Mesendoderm (in vitro differentiated cells): ENCODE results near the gene RHOA. TPM values are rescaled to one million over a fixed set of nuclear protein-coding genes. Genes with fewer than 3 reads are reported as not detected.
A peak's percentile ranks its signal among the peaks of the same experiment; 100 is the strongest.

ENCODE experiments used
- DNase-seq: peaks from one replicate; pipeline ENCODE4 v3.0.0; 2013
- H2AK5ac ChIP-seq: 2 replicates; pipeline ENCODE4 v1.6.1; 2013; ENCODE audit warnings: low read length, inconsistent platforms
- H2BK120ac ChIP-seq: 2 replicates; pipeline ENCODE4 v1.6.1; 2013; ENCODE audit warnings: low read depth, mild to moderate bottlenecking, low read length, moderate library complexity, mixed read lengths
- H2BK15ac ChIP-seq: replicated peaks from 2 replicates; pipeline ENCODE4 v1.6.1; 2013; ENCODE audit warnings: low read depth, mild to moderate bottlenecking, moderate library complexity
- H2BK5ac ChIP-seq: 2 replicates; pipeline ENCODE4 v1.6.1; 2013; ENCODE audit warnings: low read length, inconsistent platforms
- H3K18ac ChIP-seq: 2 replicates; pipeline ENCODE4 v1.6.1; 2013; ENCODE audit warnings: mild to moderate bottlenecking, low read length, mixed read lengths
- H3K23ac ChIP-seq: one replicate; pipeline ENCODE4 v1.6.1; 2013; ENCODE audit warnings: low read length
- H3K27ac ChIP-seq: 2 replicates; pipeline ENCODE4 v1.5.1; 2013; ENCODE audit warnings: low read depth, mild to moderate bottlenecking, inconsistent platforms, low read length, moderate library complexity
- H3K27me3 ChIP-seq: 2 replicates; pipeline ENCODE4 v1.6.1; 2013; ENCODE audit warnings: low read length, control low read depth, mild to moderate bottlenecking, inconsistent platforms; ENCODE audit not compliant: insufficient read depth, poor library complexity
- H3K36me3 ChIP-seq: 2 replicates; pipeline ENCODE4 v1.6.1; 2013; ENCODE audit warnings: low read length, inconsistent platforms; ENCODE audit not compliant: control insufficient read depth, insufficient read depth
- H3K4ac ChIP-seq: one replicate; pipeline ENCODE4 v1.6.1; 2013; ENCODE audit warnings: low read depth, mild to moderate bottlenecking, low read length, moderate library complexity
- H3K4me1 ChIP-seq: 2 replicates; pipeline ENCODE4 v1.6.1; 2013; ENCODE audit warnings: low read depth, low read length, inconsistent platforms; ENCODE audit not compliant: control insufficient read depth
- H3K4me2 ChIP-seq: 2 replicates; pipeline ENCODE4 v1.6.1; 2013; ENCODE audit warnings: low read length
- H3K4me3 ChIP-seq: 2 replicates; pipeline ENCODE4 v1.5.1; 2013; ENCODE audit warnings: mild to moderate bottlenecking, low read length
- H3K56ac ChIP-seq: one replicate; pipeline ENCODE4 v1.6.1; 2013; ENCODE audit warnings: low read length
- H3K79me1 ChIP-seq: 2 replicates; pipeline ENCODE4 v1.6.1; 2013; ENCODE audit warnings: low read length, inconsistent platforms
- H3K79me2 ChIP-seq: 2 replicates; pipeline ENCODE4 v1.6.1; 2013; ENCODE audit warnings: mild to moderate bottlenecking, low read length; ENCODE audit not compliant: control insufficient read depth, insufficient read depth
- H3K9ac ChIP-seq: 2 replicates; pipeline ENCODE4 v1.6.1; 2013; ENCODE audit warnings: low read length, inconsistent platforms
- H4K5ac ChIP-seq: one replicate; pipeline ENCODE4 v1.6.1; 2013; ENCODE audit warnings: low read length
- H4K8ac ChIP-seq: one replicate; pipeline ENCODE4 v1.6.1; 2013; ENCODE audit warnings: low read depth, mild to moderate bottlenecking, control low read depth, low read length, moderate library complexity
- WGBS: extraction: QIAGEN DNeasy Blood & Tissue Kit; methylation state at CpG from one replicate; pipeline ENCODE4 v1.1.7; 2013; ENCODE audit warnings: low lambda C conversion rate, missing lambda C conversion rate; ENCODE audit not compliant: insufficient coverage; ENCODE audit errors: extremely low coverage; 5-methylcytosine and 5-hydroxymethylcytosine counted together
- polyA plus RNA-seq, 2 experiments: library from polyadenylated mRNA; stranded (reverse); fragments of 200-250 nt; gene quantifications; one replicate each; pipeline ENCODE4 v1.2.3, GENCODE V29; 2013

The RHOA gene
- 409 TPM for polyA plus RNA-seq (2013, experiment 1 of 2)
- 408 TPM for polyA plus RNA-seq (2013, experiment 2 of 2)

DNA sequence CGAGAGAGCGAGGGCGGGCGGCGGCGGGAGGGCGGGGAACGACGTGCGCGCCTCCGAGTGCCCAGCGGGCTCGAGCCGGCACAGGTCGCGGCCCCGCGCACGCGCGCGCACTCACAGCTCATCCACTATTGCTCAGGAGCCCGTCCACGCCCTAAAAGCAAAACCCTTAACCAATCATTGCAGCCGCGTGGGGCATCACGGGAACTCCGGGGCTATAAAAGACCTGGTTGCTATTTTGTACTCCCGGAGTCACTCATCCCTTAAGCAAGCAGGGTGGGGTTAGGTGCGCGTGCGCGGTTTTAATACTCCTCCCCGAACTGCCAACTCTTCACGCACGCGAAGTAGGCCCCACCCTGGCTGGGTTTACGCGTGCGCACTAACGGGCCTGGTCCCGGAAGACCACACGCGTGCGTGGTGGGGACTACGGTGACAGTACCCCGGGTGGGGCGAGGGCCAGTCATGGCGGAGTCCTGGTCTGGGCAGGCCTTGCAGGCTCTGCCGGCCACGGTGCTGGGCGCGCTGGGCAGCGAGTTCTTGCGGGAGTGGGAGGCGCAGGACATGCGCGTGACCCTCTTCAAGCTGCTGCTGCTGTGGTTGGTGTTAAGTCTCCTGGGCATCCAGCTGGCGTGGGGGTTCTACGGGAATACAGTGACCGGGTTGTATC, at the start of gene RHOA, which contains the start of gene TCTA:
Gene RHOA, minus strand, starts transcription at position 9 of the 664 bp plus-strand sequence. CDS start 36,387 bp downstream, outside the sequence.
Gene TCTA, plus strand, starts transcription at position 456 of the 664 bp plus-strand sequence. Its CDS starts 4 bp downstream, at position 460.
- H3K9ac ChIP-seq: peak within 1 kb of the TSS; percentile 96
- peak within 1 kb of the TSS; percentile 98 for H3K56ac ChIP-seq
- H3K4me2 ChIP-seq: peak within 1 kb of the TSS; percentile 85
- peak within 1 kb of the TSS; percentile 62 for H4K5ac ChIP-seq
- H2BK120ac ChIP-seq: peak within 1 kb of the TSS; percentile 34
- H3K36me3 ChIP-seq: peaks cover 2% of the 10 kb centered on the region
- no peak within 1 kb of the TSS for H2BK15ac ChIP-seq
- no peaks in the 10 kb centered on the region for H3K27me3 ChIP-seq
- peak within 1 kb of the TSS; percentile 57 for H4K8ac ChIP-seq
- peaks cover 49% of the 10 kb centered on the region for H3K79me2 ChIP-seq
- H3K4me3 ChIP-seq: peak within 1 kb of the TSS; percentile 96
- no CpG with 5 or more reads among the region's 62 CpGs for WGBS
- DNase-seq: peak; percentile 100
- H3K18ac ChIP-seq: peak within 1 kb of the TSS; percentile 99
- peak within 1 kb of the TSS; percentile 94 for H3K23ac ChIP-seq
- H3K27ac ChIP-seq: peak within 1 kb of the TSS; percentile 97
- H2AK5ac ChIP-seq: peak within 1 kb of the TSS; percentile 99
- H3K4ac ChIP-seq: peak within 1 kb of the TSS; percentile 98
- peaks cover 8% of the 10 kb centered on the region for H3K79me1 ChIP-seq
- peaks cover 9% of the 10 kb centered on the region for H3K4me1 ChIP-seq
- H2BK5ac ChIP-seq: peak within 1 kb of the TSS; percentile 75

- no peak for DNase-seq
- H3K36me3 ChIP-seq: no peaks in the 10 kb centered on the region
- no peaks in the 10 kb centered on the region for H3K79me2 ChIP-seq
- no CpG with 5 or more reads among the region's 4 CpGs for WGBS
- no peak overlapping the region for H4K5ac ChIP-seq
- H3K56ac ChIP-seq: peak overlapping the region; percentile 90
- H3K4me3 ChIP-seq: no peak overlapping the region
- peak overlapping the region; percentile 79 for H2AK5ac ChIP-seq
- H3K4me1 ChIP-seq: peaks cover 27% of the 10 kb centered on the region
- H2BK120ac ChIP-seq: peak overlapping the region; percentile 78
- no peak overlapping the region for H2BK15ac ChIP-seq
- H3K27ac ChIP-seq: peak overlapping the region; percentile 81
- H3K18ac ChIP-seq: peak overlapping the region; percentile 51
- no peak overlapping the region for H4K8ac ChIP-seq
- H3K4ac ChIP-seq: peak overlapping the region; percentile 91
- no peak overlapping the region for H3K23ac ChIP-seq
- no peak overlapping the region for H3K4me2 ChIP-seq
- peak overlapping the region; percentile 30 for H3K9ac ChIP-seq
- H3K27me3 ChIP-seq: no peaks in the 10 kb centered on the region
- H2BK5ac ChIP-seq: peak overlapping the region; percentile 95
- no peaks in the 10 kb centered on the region for H3K79me1 ChIP-seq
These were observed 49.2 kb upstream of the RHOA start for GRCh38 chr3:49460956-49461355.

DNA sequence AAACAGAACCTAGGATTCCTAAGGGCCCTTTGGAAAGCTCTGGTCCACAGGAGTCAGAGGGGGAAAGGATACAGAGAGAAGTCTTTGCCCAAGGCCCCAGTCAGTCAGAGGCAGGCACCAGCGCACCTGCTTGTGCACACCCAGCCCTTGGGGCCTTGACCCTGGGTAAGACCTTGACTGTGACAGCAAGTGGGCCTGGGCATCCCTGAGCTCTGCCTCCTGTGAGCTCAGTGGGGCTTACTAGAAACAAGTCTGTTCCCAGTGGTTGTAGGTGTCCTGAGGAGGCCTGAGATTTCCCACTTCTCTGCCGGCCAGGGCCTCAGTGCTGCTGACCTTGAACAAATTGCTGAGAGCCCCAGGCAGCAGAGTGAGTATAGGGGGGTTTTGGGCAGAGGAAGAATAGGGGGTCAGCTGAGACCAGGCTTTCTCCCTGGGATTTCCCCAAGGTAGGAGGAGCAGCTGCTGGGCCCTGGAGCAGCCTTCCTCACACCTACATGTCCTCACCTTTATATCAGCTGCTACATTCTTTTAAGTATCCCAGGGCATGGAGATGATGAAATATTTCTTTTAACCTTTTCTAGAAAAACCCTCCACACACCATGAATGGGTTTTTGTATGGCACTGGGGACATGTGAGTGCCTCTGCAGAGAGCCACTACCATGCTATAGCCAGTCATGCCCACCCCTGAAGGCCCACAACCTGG, 48.6 kb upstream of the RHOA start:
- Histone ChIP-seq H3K4me1 (peaks cover 27% of the 10 kb centered on the region), H4K5ac (no peak overlapping the region)
- peak; percentile 59 for DNase-seq

DNA sequence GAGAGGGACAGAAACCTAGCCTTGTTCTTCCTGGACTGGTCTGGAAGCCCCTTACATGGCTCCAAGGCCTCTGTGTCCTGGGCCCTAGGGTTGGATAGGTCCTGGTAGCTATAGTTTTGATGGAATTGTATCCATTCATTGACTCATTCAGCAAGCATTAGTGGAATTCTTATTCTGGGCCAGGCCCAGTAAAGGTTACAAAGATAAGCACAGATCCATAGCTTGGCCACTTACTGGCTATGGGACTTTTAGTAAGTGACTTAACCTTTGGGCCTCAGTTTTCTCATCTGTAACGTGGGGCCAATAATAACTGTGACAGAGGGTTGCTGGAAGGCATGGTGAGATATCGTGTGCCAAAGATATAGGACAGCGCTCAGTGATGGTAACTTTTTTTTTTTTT, 44.7 kb upstream of the RHOA start:
- H3K4ac ChIP-seq: no peak overlapping the region
- no peaks in the 10 kb centered on the region for H3K27me3 ChIP-seq
- no peaks in the 10 kb centered on the region for H3K79me2 ChIP-seq
- H3K27ac ChIP-seq: no peak overlapping the region
- no peak overlapping the region for H2AK5ac ChIP-seq
- no CpG with 5 or more reads among the region's 3 CpGs for WGBS
- DNase-seq: peak; percentile 61
- peaks cover 22% of the 10 kb centered on the region for H3K4me1 ChIP-seq
- no peaks in the 10 kb centered on the region for H3K36me3 ChIP-seq
- no peak overlapping the region for H2BK120ac ChIP-seq
- H3K9ac ChIP-seq: no peak overlapping the region
- H4K5ac ChIP-seq: no peak overlapping the region
- H3K23ac ChIP-seq: no peak overlapping the region
- H2BK5ac ChIP-seq: no peak overlapping the region
- no peaks in the 10 kb centered on the region for H3K79me1 ChIP-seq
- no peak overlapping the region for H4K8ac ChIP-seq
- no peak overlapping the region for H3K56ac ChIP-seq
- H3K4me3 ChIP-seq: no peak overlapping the region
- H3K18ac ChIP-seq: no peak overlapping the region
- no peak overlapping the region for H3K4me2 ChIP-seq
- no peak overlapping the region for H2BK15ac ChIP-seq

More for the DNA sequence above, 48.6 kb upstream of the RHOA start:
- Histone ChIP-seq H4K8ac (no peak overlapping the region), H3K27ac (peak overlapping the region; percentile 81), H3K79me1 (no peaks in the 10 kb centered on the region), H2AK5ac (peak overlapping the region; percentile 88), H3K56ac (peak overlapping the region; percentile 90), H3K4ac (peak overlapping the region; percentile 91), H3K18ac (peak overlapping the region; percentile 51), H3K4me3 (no peak overlapping the region), H2BK120ac (peak overlapping the region; percentile 78), H3K79me2 (no peaks in the 10 kb centered on the region), H2BK5ac (peak overlapping the region; percentile 95), H3K9ac (peak overlapping the region; percentile 18), H3K4me2 (no peak overlapping the region), H3K23ac (peak overlapping the region; percentile 75), H3K27me3 (no peaks in the 10 kb centered on the region), H3K36me3 (no peaks in the 10 kb centered on the region), H2BK15ac (no peak overlapping the region)
- WGBS: no CpG with 5 or more reads among the region's 2 CpGs

GRCh38 chr3:49454898-49455681, 43.3 kb upstream of the RHOA start:
- Histone ChIP-seq H3K27me3 (no peaks in the 10 kb centered on the region), H3K27ac (no peak overlapping the region), H4K8ac (no peak overlapping the region), H3K9ac (peak overlapping the region; percentile 25), H2BK15ac (no peak overlapping the region), H3K4ac (no peak overlapping the region), H3K79me2 (no peaks in the 10 kb centered on the region), H3K79me1 (no peaks in the 10 kb centered on the region), H4K5ac (no peak overlapping the region), H3K4me3 (no peak overlapping the region), H3K4me1 (peaks cover 9% of the 10 kb centered on the region), H2AK5ac (no peak overlapping the region), H2BK120ac (no peak overlapping the region), H3K4me2 (no peak overlapping the region), H3K23ac (no peak overlapping the region), H2BK5ac (no peak overlapping the region), H3K56ac (peak overlapping the region; percentile 27), H3K36me3 (no peaks in the 10 kb centered on the region), H3K18ac (no peak overlapping the region)
- no CpG with 5 or more reads among the region's 3 CpGs for WGBS
- peak; percentile 22 for DNase-seq
